Measurements from ENCODE around the gene ZHX3. TPM values are rescaled to one million over a fixed set of nuclear protein-coding genes. Genes with fewer than 3 reads are reported as not detected.

Gene ZHX3
- total and polyA plus RNA-seq, 2 experiments from 2014 or later, result 5.8 to 10.3 TPM

- TF ChIP-seq CTCF (IDR thresholded peaks at IDR 0.05; ENCODE audit: low read depth, low read length), result no peak
- Histone ChIP-seq H3K9me3 (ENCODE audit: low read depth) (no peaks in the 10 kb centered on the region), H3K4me1 (ENCODE audit: low read depth) (no peaks in the 10 kb centered on the region), H3K27me3 (no peaks in the 10 kb centered on the region), H3K4me3 (no peak overlapping the region), H3K27ac (no peak overlapping the region), H3K36me3 (no peaks in the 10 kb centered on the region)
- no peak for DNase-seq (ENCODE audit: low read depth in 1 of 2, low spot score in 1 of 2)
Measured at GRCh38 chr20:41307021-41307420, 10.5 kb downstream of the ZHX3 start.

GRCh38 chr20:41306061-41306727 lies 11.3 kb downstream of the ZHX3 start:
- H3K4me3 ChIP-seq, result no peak overlapping the region
- no peaks in the 10 kb centered on the region for H3K9me3 ChIP-seq (ENCODE audit: low read depth)
- H3K4me1 ChIP-seq (ENCODE audit: low read depth), result no peaks in the 10 kb centered on the region
- no peak for TF ChIP-seq CTCF (IDR thresholded peaks at IDR 0.05; ENCODE audit: low read depth, low read length)
- DNase-seq (ENCODE audit: low read depth in 1 of 2, low spot score in 1 of 2), result no peak
- H3K27ac ChIP-seq, result no peak overlapping the region
- no peaks in the 10 kb centered on the region for H3K27me3 ChIP-seq
- no peaks in the 10 kb centered on the region for H3K36me3 ChIP-seq

- peak in 1 of 2 donors; percentile 24 for DNase-seq (ENCODE audit: low read depth in 1 of 2, low spot score in 1 of 2)
- no peak overlapping the region for H3K4me3 ChIP-seq
- no peaks in the 10 kb centered on the region for H3K36me3 ChIP-seq
- TF ChIP-seq CTCF (IDR thresholded peaks at IDR 0.05; ENCODE audit: low read depth, low read length), result no peak
- H3K27me3 ChIP-seq, result no peaks in the 10 kb centered on the region
- H3K4me1 ChIP-seq (ENCODE audit: low read depth), result no peaks in the 10 kb centered on the region
- H3K9me3 ChIP-seq (ENCODE audit: low read depth), result no peaks in the 10 kb centered on the region
- no peak overlapping the region for H3K27ac ChIP-seq
Measured at GRCh38 chr20:41304424-41305079, 13.0 kb downstream of the ZHX3 start.

- Histone ChIP-seq H3K4me1 (ENCODE audit: low read depth) (no peaks in the 10 kb centered on the region), H3K4me3 (no peak overlapping the region), H3K27ac (no peak overlapping the region), H3K27me3 (no peaks in the 10 kb centered on the region), H3K36me3 (no peaks in the 10 kb centered on the region), H3K9me3 (ENCODE audit: low read depth) (no peaks in the 10 kb centered on the region)
- no peak for TF ChIP-seq CTCF (IDR thresholded peaks at IDR 0.05; ENCODE audit: low read depth, low read length)
- no peak for DNase-seq (ENCODE audit: low read depth in 1 of 2, low spot score in 1 of 2)
Measured at GRCh38 chr20:41304002-41304401, 13.5 kb downstream of the ZHX3 start.

GRCh38 chr20:41300886-41301285 lies 16.6 kb downstream of the ZHX3 start:
- H3K4me3 ChIP-seq, result no peak overlapping the region
- DNase-seq (ENCODE audit: low read depth in 1 of 2, low spot score in 1 of 2), result no peak
- H3K4me1 ChIP-seq (ENCODE audit: low read depth), result no peaks in the 10 kb centered on the region
- H3K9me3 ChIP-seq (ENCODE audit: low read depth), result no peaks in the 10 kb centered on the region
- no peak for TF ChIP-seq CTCF (IDR thresholded peaks at IDR 0.05; ENCODE audit: low read depth, low read length)
- H3K27ac ChIP-seq, result no peak overlapping the region
- no peaks in the 10 kb centered on the region for H3K36me3 ChIP-seq
- H3K27me3 ChIP-seq, result no peaks in the 10 kb centered on the region

Data from cardiac muscle cell (in vitro differentiated cells and primary cell).